ENCODE measurements around the gene UGT3A1.

DNA sequence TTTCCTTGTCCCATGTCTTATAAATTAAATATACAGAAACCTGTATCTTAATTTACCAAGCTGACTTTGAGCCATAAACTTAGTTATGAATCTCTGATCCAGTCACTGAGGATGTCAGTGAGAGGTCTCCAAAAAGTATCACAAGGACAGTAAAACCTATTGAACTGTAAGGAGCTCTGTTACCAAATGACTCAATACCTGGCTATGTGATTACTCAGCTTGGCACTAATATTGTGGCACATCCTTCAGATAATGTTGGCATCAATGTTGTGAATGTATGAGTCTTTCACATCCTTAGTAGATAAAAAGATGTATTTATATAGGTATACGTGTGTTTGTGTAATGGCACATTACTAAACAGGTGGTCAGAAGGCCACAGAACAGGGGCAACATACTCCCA, 34.8 kb downstream of the UGT3A1 start:
- TF ChIP-seq, protein P1, sequence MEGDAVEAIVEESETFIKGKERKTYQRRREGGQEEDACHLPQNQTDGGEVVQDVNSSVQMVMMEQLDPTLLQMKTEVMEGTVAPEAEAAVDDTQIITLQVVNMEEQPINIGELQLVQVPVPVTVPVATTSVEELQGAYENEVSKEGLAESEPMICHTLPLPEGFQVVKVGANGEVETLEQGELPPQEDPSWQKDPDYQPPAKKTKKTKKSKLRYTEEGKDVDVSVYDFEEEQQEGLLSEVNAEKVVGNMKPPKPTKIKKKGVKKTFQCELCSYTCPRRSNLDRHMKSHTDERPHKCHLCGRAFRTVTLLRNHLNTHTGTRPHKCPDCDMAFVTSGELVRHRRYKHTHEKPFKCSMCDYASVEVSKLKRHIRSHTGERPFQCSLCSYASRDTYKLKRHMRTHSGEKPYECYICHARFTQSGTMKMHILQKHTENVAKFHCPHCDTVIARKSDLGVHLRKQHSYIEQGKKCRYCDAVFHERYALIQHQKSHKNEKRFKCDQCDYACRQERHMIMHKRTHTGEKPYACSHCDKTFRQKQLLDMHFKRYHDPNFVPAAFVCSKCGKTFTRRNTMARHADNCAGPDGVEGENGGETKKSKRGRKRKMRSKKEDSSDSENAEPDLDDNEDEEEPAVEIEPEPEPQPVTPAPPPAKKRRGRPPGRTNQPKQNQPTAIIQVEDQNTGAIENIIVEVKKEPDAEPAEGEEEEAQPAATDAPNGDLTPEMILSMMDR (IDR thresholded peaks at IDR 0.05) = no peak
- no peak for TF ChIP-seq POLR2A (IDR thresholded peaks at IDR 0.05)
- TF ChIP-seq POLR2AphosphoS5 (IDR thresholded peaks at IDR 0.05) = no peak
